Left kidney (tissue), 2 donors: ENCODE measurements around the gene SMC4. TPM values are rescaled to one million over a fixed set of nuclear protein-coding genes. Genes with fewer than 3 reads are reported as not detected.

Source experiments
- DNase-seq: peaks from one replicate; pipeline ENCODE4 v3.0.0-alpha.2; 2013
- polyA plus RNA-seq: library from polyadenylated mRNA; unstranded; fragments of 120-200 nt; gene quantifications from one replicate; pipeline ENCODE4 v1.2.1, GENCODE V29; 2013; ENCODE audit not compliant: insufficient read length

Gene SMC4
- polyA plus RNA-seq, 1 donor, result 169 TPM

GRCh38 chr3:160393346-160394008 lies 6.0 kb upstream of the SMC4 start:
- no peak for DNase-seq

- no peak for DNase-seq
These were observed 5.4 kb upstream of the SMC4 start for GRCh38 chr3:160394009-160394392.

GRCh38 chr3:160395297-160395696 lies 4.2 kb upstream of the SMC4 start:
- DNase-seq, result no peak

DNA sequence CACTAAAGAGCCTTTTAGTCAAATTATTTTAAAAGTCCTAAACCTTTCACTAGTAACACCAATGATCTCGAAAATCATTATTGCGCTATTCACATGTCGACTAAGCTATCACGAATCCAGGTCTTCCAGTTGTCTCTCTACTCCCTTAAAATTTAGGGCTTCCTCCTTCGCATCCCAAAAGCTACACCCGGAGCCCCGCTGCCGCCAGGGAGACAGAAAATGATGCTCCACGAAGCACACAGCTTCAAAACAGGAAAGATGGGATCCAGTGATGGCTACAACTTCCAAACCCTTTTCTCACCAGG lies 678 bp upstream of the SMC4 start:
- DNase-seq, result no peak

DNA sequence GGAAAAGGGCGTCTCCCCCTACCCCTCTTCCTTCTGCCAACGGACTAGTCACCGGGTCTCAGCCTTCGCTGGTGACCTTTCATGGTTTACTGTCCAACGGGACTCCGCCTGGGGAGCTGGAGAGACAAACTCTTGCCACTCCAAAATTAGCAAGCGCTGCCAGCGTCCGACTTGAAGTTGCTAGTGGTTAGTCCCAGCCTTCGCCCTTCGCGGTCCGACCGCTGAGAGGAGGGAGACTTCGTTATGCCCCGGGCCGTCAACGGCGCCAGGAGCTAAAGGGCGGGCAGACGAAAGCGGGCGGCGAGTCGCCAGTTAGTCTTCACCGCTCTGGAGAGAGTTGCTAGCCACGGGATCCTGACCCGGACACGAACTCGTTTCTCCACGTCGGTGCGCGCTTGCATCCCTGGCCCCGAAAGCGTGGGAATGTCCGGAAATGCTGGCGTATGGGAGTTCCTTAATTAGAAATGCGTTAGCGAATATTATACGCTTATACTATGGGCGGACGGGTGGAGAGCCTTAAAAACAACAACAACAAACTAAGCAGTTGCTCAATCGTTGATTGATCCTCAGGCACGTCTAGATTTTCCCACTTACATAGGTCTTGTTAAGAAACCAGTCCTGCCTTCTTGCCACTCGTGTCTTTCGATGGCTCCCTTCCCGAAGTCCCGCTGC lies 716 bp downstream of the SMC4 start:
- DNase-seq, result no peak

GRCh38 chr3:160400702-160401150 lies 1.3 kb downstream of the SMC4 start:
- DNase-seq, result no peak

- DNase-seq, result peak; percentile 50
These were observed 2.0 kb downstream of the SMC4 start for GRCh38 chr3:160401291-160402095.

- no peak for DNase-seq
These were observed 3.0 kb downstream of the SMC4 start for GRCh38 chr3:160402221-160403027.

GRCh38 chr3:160403028-160403545 lies 3.6 kb downstream of the SMC4 start:
- DNase-seq, result no peak

GRCh38 chr3:160403796-160404470 lies 4.5 kb downstream of the SMC4 start:
- no peak for DNase-seq

- no peak for DNase-seq
These were observed 10.6 kb downstream of the SMC4 start for GRCh38 chr3:160409812-160410610.

GRCh38 chr3:160412477-160412876 lies 13.0 kb downstream of the SMC4 start:
- DNase-seq, result no peak

- peak; percentile 68 for DNase-seq
These were observed 14.3 kb downstream of the SMC4 start for GRCh38 chr3:160413613-160414248.

DNA sequence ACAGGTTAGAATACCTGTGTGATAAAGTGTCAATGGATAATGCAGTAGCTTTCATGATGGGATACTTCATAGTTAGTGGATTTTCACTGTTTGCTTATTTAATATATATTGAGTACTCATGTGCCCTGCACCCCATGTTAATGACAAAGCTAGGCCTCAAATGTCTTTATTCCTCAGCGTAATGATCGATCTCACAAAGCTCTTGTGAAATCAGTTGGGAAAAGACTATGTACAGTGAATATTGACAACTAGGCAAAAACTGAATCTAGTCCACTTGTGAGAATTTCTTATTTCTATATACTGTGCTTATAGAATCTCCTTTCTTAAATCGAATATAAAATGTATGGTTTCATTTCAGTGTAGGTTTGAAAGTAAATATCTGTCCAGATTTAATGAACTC lies 17.9 kb downstream of the SMC4 start:
- DNase-seq, result no peak

- no peak for DNase-seq
These were observed 28.5 kb downstream of the SMC4 start for GRCh38 chr3:160427832-160428424.

- DNase-seq, result no peak
These were observed 34.6 kb downstream of the SMC4 start for GRCh38 chr3:160434071-160434470.

DNA sequence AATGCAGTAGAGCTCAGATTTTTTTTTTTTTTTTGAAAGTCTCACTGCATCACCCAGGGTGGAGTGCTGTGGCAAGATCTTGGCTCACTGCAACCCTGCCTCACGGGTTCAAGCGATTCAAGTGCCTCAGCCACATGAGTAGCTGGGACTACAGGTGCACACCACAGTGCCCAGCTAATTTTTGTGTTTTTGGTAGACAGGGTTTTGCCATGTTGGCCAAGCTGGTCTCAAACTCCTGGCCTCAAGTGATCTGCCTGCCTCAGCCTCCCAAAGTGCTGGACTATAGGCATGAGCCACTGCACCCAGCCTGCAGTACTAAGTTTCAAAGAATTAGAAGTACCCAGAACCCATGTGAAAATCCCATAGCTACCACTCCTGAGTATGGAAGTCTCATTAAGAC lies 35.6 kb downstream of the SMC4 start:
- no peak for DNase-seq

DNA sequence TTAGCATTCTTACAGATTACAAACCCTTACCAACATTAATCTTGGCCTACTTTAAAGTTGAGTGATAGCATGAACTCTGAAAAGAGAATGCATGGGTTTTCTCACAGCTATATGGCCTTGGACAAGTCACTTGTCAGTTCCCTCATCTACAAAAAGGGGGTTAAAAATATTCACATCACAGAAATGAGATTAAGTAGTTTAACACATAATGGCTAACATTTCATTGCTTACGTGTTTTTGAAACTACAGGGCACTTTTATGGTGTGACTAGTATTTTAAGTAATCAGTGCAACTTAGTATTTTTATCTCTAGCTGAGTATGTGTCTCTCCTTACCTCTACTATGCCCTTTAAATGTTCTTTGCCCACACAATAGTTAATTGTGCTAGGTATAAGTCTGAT lies 36.3 kb downstream of the SMC4 start:
- no peak for DNase-seq

- DNase-seq, result no peak
These were observed 37.6 kb downstream of the SMC4 start for GRCh38 chr3:160437083-160437455.

DNA sequence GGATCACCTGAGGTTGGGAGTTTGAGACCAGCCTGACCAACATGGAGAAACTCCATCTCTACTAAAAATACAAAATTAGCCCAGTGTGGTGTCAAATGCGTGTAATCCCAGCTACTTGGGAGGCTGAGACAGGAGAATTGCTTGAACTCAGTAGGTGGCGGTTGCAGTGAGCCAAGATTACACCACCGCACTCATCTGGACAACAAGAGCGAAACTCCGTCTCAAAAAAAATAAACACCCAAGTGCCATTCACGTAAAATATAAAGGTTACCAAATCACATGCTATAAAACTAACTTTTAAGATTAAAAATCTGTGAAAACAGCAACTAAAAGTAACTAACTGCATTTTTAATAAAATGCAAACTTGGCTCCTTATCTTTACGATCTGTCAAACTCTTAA lies 41.2 kb downstream of the SMC4 start:
- no peak for DNase-seq
